ENCODE data around the gene CCT7.

Gene CCT7

GRCh38 chr2:73252238-73253027 is 18.3 kb downstream of the CCT7 start:
- Histone ChIP-seq H3K79me2 (ENCODE audit: insufficient read depth, low read length) (peaks cover 3% of the 10 kb centered on the region; the same call in 1 of the 2 replicates), H3K27ac (ENCODE audit: low read depth, low read length) (no peak overlapping the region), H3K9ac (ENCODE audit: low read length) (no peak overlapping the region), H3K9me2 (replicated peaks; ENCODE audit: insufficient read depth, low read length) (no peaks in the 10 kb centered on the region), H3K27me3 (ENCODE audit: low read length) (no peaks in the 10 kb centered on the region), H3K4me3 (ENCODE audit: insufficient read depth, low read length, poor library complexity, severe bottlenecking) (no peak overlapping the region), H3K9me3 (ENCODE audit: insufficient read depth, low read length) (no peaks in the 10 kb centered on the region), H2AFZ (ENCODE audit: low read depth, low read length, severe bottlenecking) (no peak overlapping the region), H3F3A (ENCODE audit: insufficient read depth) (peaks cover 20% of the 10 kb centered on the region), H3K36me3 (ENCODE audit: low read length) (peaks cover 16% of the 10 kb centered on the region; the same call in 1 of the 2 replicates), H4K20me1 (ENCODE audit: low read depth, low read length) (no peaks in the 10 kb centered on the region; the same call in 1 of the 2 replicates), H3K4me2 (ENCODE audit: low read depth, low read length, poor library complexity, severe bottlenecking) (no peak overlapping the region)
- TF ChIP-seq EZH2phosphoT487 (conservative IDR thresholded peaks at IDR 0.05; ENCODE audit: low read length): no peak
- no peak for TF ChIP-seq CTCF (IDR thresholded peaks at IDR 0.05; ENCODE audit: insufficient read depth, low read length, poor library complexity, severe bottlenecking)

GRCh38 chr2:73253400-73253799 is 19.3 kb downstream of the CCT7 start:
- H3K4me2 ChIP-seq (ENCODE audit: low read depth, low read length, poor library complexity, severe bottlenecking): no peak overlapping the region
- H3K9ac ChIP-seq (ENCODE audit: low read length): no peak overlapping the region
- H4K20me1 ChIP-seq (ENCODE audit: low read depth, low read length): no peaks in the 10 kb centered on the region; the same call in 1 of the 2 replicates
- no peaks in the 10 kb centered on the region for H3K27me3 ChIP-seq (ENCODE audit: low read length)
- no peak overlapping the region for H2AFZ ChIP-seq (ENCODE audit: low read depth, low read length, severe bottlenecking)
- no peaks in the 10 kb centered on the region for H3K79me2 ChIP-seq (ENCODE audit: insufficient read depth, low read length)
- peaks cover 20% of the 10 kb centered on the region for H3F3A ChIP-seq (ENCODE audit: insufficient read depth)
- no peak overlapping the region for H3K4me3 ChIP-seq (ENCODE audit: insufficient read depth, low read length, poor library complexity, severe bottlenecking)
- H3K36me3 ChIP-seq (ENCODE audit: low read length): peaks cover 10% of the 10 kb centered on the region; the same call in 1 of the 2 replicates
- 0 out of 2 replicates have a peak overlapping the region, but pooled peaks have one; percentile 1 for H3K27ac ChIP-seq (ENCODE audit: low read depth, low read length)
- H3K9me3 ChIP-seq (ENCODE audit: insufficient read depth, low read length): no peaks in the 10 kb centered on the region
- TF ChIP-seq EZH2phosphoT487 (conservative IDR thresholded peaks at IDR 0.05; ENCODE audit: low read length): no peak
- no peak for TF ChIP-seq CTCF (IDR thresholded peaks at IDR 0.05; ENCODE audit: insufficient read depth, low read length, poor library complexity, severe bottlenecking)
- no peaks in the 10 kb centered on the region for H3K9me2 ChIP-seq (replicated peaks; ENCODE audit: insufficient read depth, low read length)

GRCh38 chr2:73253901-73254300 is 19.8 kb downstream of the CCT7 start:
- Histone ChIP-seq H2AFZ (ENCODE audit: low read depth, low read length, severe bottlenecking) (no peak overlapping the region), H3K27me3 (ENCODE audit: low read length) (no peaks in the 10 kb centered on the region), H3K9me3 (ENCODE audit: insufficient read depth, low read length) (no peaks in the 10 kb centered on the region), H3K36me3 (ENCODE audit: low read length) (peaks cover 6% of the 10 kb centered on the region; the same call in 1 of the 2 replicates), H3K4me2 (ENCODE audit: low read depth, low read length, poor library complexity, severe bottlenecking) (no peak overlapping the region), H3K9me2 (replicated peaks; ENCODE audit: insufficient read depth, low read length) (no peaks in the 10 kb centered on the region), H3K4me3 (ENCODE audit: insufficient read depth, low read length, poor library complexity, severe bottlenecking) (no peak overlapping the region), H4K20me1 (ENCODE audit: low read depth, low read length) (no peaks in the 10 kb centered on the region; the same call in 1 of the 2 replicates), H3K79me2 (ENCODE audit: insufficient read depth, low read length) (no peaks in the 10 kb centered on the region), H3K9ac (ENCODE audit: low read length) (no peak overlapping the region), H3K27ac (ENCODE audit: low read depth, low read length) (0 out of 2 replicates have a peak overlapping the region, but pooled peaks have one; percentile 1), H3F3A (ENCODE audit: insufficient read depth) (peaks cover 20% of the 10 kb centered on the region)
- TF ChIP-seq EZH2phosphoT487 (conservative IDR thresholded peaks at IDR 0.05; ENCODE audit: low read length) (no peak), CTCF (IDR thresholded peaks at IDR 0.05; ENCODE audit: insufficient read depth, low read length, poor library complexity, severe bottlenecking) (no peak)

All from SU-DHL-6 (cell line).